Duodenal mucosa (tissue), 2 donors: ENCODE data around the gene SRSF4.

Source experiments
- H3K27ac ChIP-seq: one replicate; pipeline ENCODE4 v1.7.0; 2013; ENCODE audit warnings: low read depth, low read length
- H3K27me3 ChIP-seq, 2 donors: one replicate each; pipeline ENCODE4 v1.7.0; 2013; ENCODE audit warnings: low read length in 2 of 2, control low read depth in 1 of 2; ENCODE audit not compliant: insufficient read depth in 2 of 2, control insufficient read depth in 1 of 2
- H3K36me3 ChIP-seq, 2 donors: one replicate each; pipeline ENCODE4 v1.7.0; 2013; ENCODE audit warnings: low read length in 2 of 2, control low read depth in 1 of 2; ENCODE audit not compliant: insufficient read depth in 2 of 2, control insufficient read depth in 1 of 2
- H3K4me1 ChIP-seq, 2 donors: one replicate each; pipeline ENCODE4 v1.7.0; 2013; ENCODE audit warnings: low read length in 2 of 2, control low read depth in 1 of 2; ENCODE audit not compliant: insufficient read depth in 2 of 2, control insufficient read depth in 1 of 2
- H3K4me3 ChIP-seq, 2 donors: one replicate each; pipeline ENCODE4 v1.7.0; 2013; ENCODE audit warnings: low read length in 2 of 2, low read depth in 1 of 2
- H3K9ac ChIP-seq, 2 donors: one replicate each; pipeline ENCODE4 v1.7.0; 2013; ENCODE audit warnings: low read length in 2 of 2, low read depth in 1 of 2
- H3K9me3 ChIP-seq, 2 donors: one replicate each; pipeline ENCODE4 v1.7.0; 2013; ENCODE audit warnings: low read length in 2 of 2, control low read depth in 1 of 2; ENCODE audit not compliant: control insufficient read depth in 1 of 2

SRSF4 gene

GRCh38 chr1:29201595-29202051 lies 19.9 kb upstream of the SRSF4 start:
- H3K36me3 ChIP-seq = peaks cover 12 to 40% of the 10 kb centered on the region in 2 donors
- no peak overlapping the region for H3K9ac ChIP-seq
- H3K4me1 ChIP-seq = peaks cover 11 to 17% of the 10 kb centered on the region in 2 donors
- no peaks in the 10 kb centered on the region for H3K27me3 ChIP-seq
- no peaks in the 10 kb centered on the region for H3K9me3 ChIP-seq
- no peak overlapping the region for H3K4me3 ChIP-seq
- no peak overlapping the region for H3K27ac ChIP-seq

GRCh38 chr1:29200906-29201594 lies 19.4 kb upstream of the SRSF4 start:
- Histone ChIP-seq H3K36me3 (peaks cover 6 to 34% of the 10 kb centered on the region in 2 donors), H3K9me3 (no peaks in the 10 kb centered on the region), H3K27me3 (no peaks in the 10 kb centered on the region), H3K4me1 (peaks cover 11 to 18% of the 10 kb centered on the region in 2 donors), H3K9ac (no peak overlapping the region), H3K27ac (no peak overlapping the region), H3K4me3 (no peak overlapping the region)

- H3K36me3 ChIP-seq = peaks cover 13 to 33% of the 10 kb centered on the region in 2 donors
- H3K4me1 ChIP-seq = peaks cover 17 to 23% of the 10 kb centered on the region in 2 donors
- H3K27me3 ChIP-seq = no peaks in the 10 kb centered on the region
- no peaks in the 10 kb centered on the region for H3K9me3 ChIP-seq
- H3K27ac ChIP-seq = no peak overlapping the region
- H3K9ac ChIP-seq = no peak overlapping the region
- H3K4me3 ChIP-seq = no peak overlapping the region
Observed at GRCh38 chr1:29197993-29198392, 16.3 kb upstream of the SRSF4 start.

GRCh38 chr1:29197590-29197924 lies 15.9 kb upstream of the SRSF4 start:
- Histone ChIP-seq H3K36me3 (peaks cover 13 to 33% of the 10 kb centered on the region in 2 donors), H3K4me3 (no peak overlapping the region), H3K9ac (no peak overlapping the region)

GRCh38 chr1:29196863-29197589 lies 15.3 kb upstream of the SRSF4 start:
- Histone ChIP-seq H3K4me1 (peaks cover 19 to 21% of the 10 kb centered on the region in 2 donors), H3K36me3 (peaks cover 13 to 33% of the 10 kb centered on the region in 2 donors), H3K27me3 (no peaks in the 10 kb centered on the region), H3K27ac (no peak overlapping the region), H3K9ac (no peak overlapping the region), H3K4me3 (no peak overlapping the region), H3K9me3 (no peaks in the 10 kb centered on the region)

More at GRCh38 chr1:29197590-29197924, 15.9 kb upstream of the SRSF4 start:
- Histone ChIP-seq H3K27ac (no peak overlapping the region), H3K9me3 (no peaks in the 10 kb centered on the region), H3K27me3 (no peaks in the 10 kb centered on the region), H3K4me1 (peaks cover 18 to 21% of the 10 kb centered on the region in 2 donors)

GRCh38 chr1:29195881-29196291 lies 14.2 kb upstream of the SRSF4 start:
- Histone ChIP-seq H3K4me3 (no peak overlapping the region), H3K36me3 (peaks cover 13 to 22% of the 10 kb centered on the region in 2 donors)

GRCh38 chr1:29193879-29194455 lies 12.3 kb upstream of the SRSF4 start:
- no peaks in the 10 kb centered on the region for H3K27me3 ChIP-seq
- peaks cover 9 to 11% of the 10 kb centered on the region in 2 donors for H3K36me3 ChIP-seq
- no peak overlapping the region for H3K27ac ChIP-seq
- peaks cover 19 to 22% of the 10 kb centered on the region in 2 donors for H3K4me1 ChIP-seq
- H3K4me3 ChIP-seq = no peak overlapping the region
- H3K9ac ChIP-seq = no peak overlapping the region
- no peaks in the 10 kb centered on the region for H3K9me3 ChIP-seq

More at GRCh38 chr1:29195881-29196291, 14.2 kb upstream of the SRSF4 start:
- no peak overlapping the region for H3K9ac ChIP-seq
- H3K27ac ChIP-seq = no peak overlapping the region
- no peaks in the 10 kb centered on the region for H3K27me3 ChIP-seq
- peaks cover 19 to 22% of the 10 kb centered on the region in 2 donors for H3K4me1 ChIP-seq
- H3K9me3 ChIP-seq = no peaks in the 10 kb centered on the region

GRCh38 chr1:29190718-29191117 lies 9.0 kb upstream of the SRSF4 start:
- Histone ChIP-seq H3K4me3 (no peak overlapping the region), H3K4me1 (peaks cover 8 to 14% of the 10 kb centered on the region in 2 donors), H3K36me3 (peaks cover 6% of the 10 kb centered on the region in 2 donors), H3K27ac (no peak overlapping the region), H3K9me3 (no peaks in the 10 kb centered on the region), H3K27me3 (no peaks in the 10 kb centered on the region), H3K9ac (no peak overlapping the region)

GRCh38 chr1:29186707-29187106 lies 5.0 kb upstream of the SRSF4 start:
- no peaks in the 10 kb centered on the region for H3K36me3 ChIP-seq
- H3K4me3 ChIP-seq = no peak overlapping the region
- H3K27ac ChIP-seq = no peak overlapping the region
- H3K9me3 ChIP-seq = no peaks in the 10 kb centered on the region
- H3K9ac ChIP-seq = no peak overlapping the region
- H3K27me3 ChIP-seq = no peaks in the 10 kb centered on the region
- H3K4me1 ChIP-seq = peaks cover 0 to 10% of the 10 kb centered on the region in 2 donors

GRCh38 chr1:29186252-29186651 lies 4.6 kb upstream of the SRSF4 start:
- H3K27me3 ChIP-seq = no peaks in the 10 kb centered on the region
- H3K36me3 ChIP-seq = no peaks in the 10 kb centered on the region
- peaks cover 0 to 10% of the 10 kb centered on the region in 2 donors for H3K4me1 ChIP-seq
- H3K9me3 ChIP-seq = no peaks in the 10 kb centered on the region
- no peak overlapping the region for H3K9ac ChIP-seq
- H3K4me3 ChIP-seq = no peak overlapping the region
- no peak overlapping the region for H3K27ac ChIP-seq
